Measurements from ENCODE around the gene RIMBP2.

Gene RIMBP2

GRCh38 chr12:130737731-130738130 is 21.6 kb upstream of the RIMBP2 start:
- DNase-seq (ENCODE audit: low spot score) = no peak

GRCh38 chr12:130729344-130729743 is 13.2 kb upstream of the RIMBP2 start:
- DNase-seq (ENCODE audit: low spot score) = no peak

- no peak for DNase-seq (ENCODE audit: low spot score)
Measured at GRCh38 chr12:130728158-130729058, 12.3 kb upstream of the RIMBP2 start.

- DNase-seq (ENCODE audit: low spot score) = no peak
Measured at GRCh38 chr12:130719263-130719859, 3.3 kb upstream of the RIMBP2 start.

- DNase-seq (ENCODE audit: low spot score) = no peak
Measured at GRCh38 chr12:130717752-130718151, 1.7 kb upstream of the RIMBP2 start.

- DNase-seq (ENCODE audit: low spot score) = no peak
Measured at GRCh38 chr12:130716969-130717366, 869 bp upstream of the RIMBP2 start.

GRCh38 chr12:130715150-130715997 is 725 bp downstream of the RIMBP2 start:
- DNase-seq (ENCODE audit: low spot score) = no peak

GRCh38 chr12:130714591-130715149 is 1.4 kb downstream of the RIMBP2 start:
- no peak for DNase-seq (ENCODE audit: low spot score)

GRCh38 chr12:130714091-130714590 is 2.0 kb downstream of the RIMBP2 start:
- DNase-seq (ENCODE audit: low spot score) = no peak

GRCh38 chr12:130713581-130713991 is 2.5 kb downstream of the RIMBP2 start:
- DNase-seq (ENCODE audit: low spot score) = no peak

- no peak for DNase-seq (ENCODE audit: low spot score)
Measured at GRCh38 chr12:130712346-130713065, 3.6 kb downstream of the RIMBP2 start.

- DNase-seq (ENCODE audit: low spot score) = no peak
Measured at GRCh38 chr12:130711756-130712155, 4.3 kb downstream of the RIMBP2 start.

GRCh38 chr12:130710733-130711080 is 5.4 kb downstream of the RIMBP2 start:
- DNase-seq (ENCODE audit: low spot score) = no peak

GRCh38 chr12:130709971-130710732 is 5.9 kb downstream of the RIMBP2 start:
- no peak for DNase-seq (ENCODE audit: low spot score)

GRCh38 chr12:130709151-130709970 is 6.7 kb downstream of the RIMBP2 start:
- no peak for DNase-seq (ENCODE audit: low spot score)

GRCh38 chr12:130708648-130709047 is 7.5 kb downstream of the RIMBP2 start:
- DNase-seq (ENCODE audit: low spot score) = no peak

- no peak for DNase-seq (ENCODE audit: low spot score)
Measured at GRCh38 chr12:130707571-130707891, 8.6 kb downstream of the RIMBP2 start.

- DNase-seq (ENCODE audit: low spot score) = no peak
Measured at GRCh38 chr12:130706885-130707570, 9.1 kb downstream of the RIMBP2 start.

GRCh38 chr12:130706311-130706710 is 9.8 kb downstream of the RIMBP2 start:
- no peak for DNase-seq (ENCODE audit: low spot score)

Measured in HuH-7.5 (cell line).